HepG2 (cell line): ENCODE results near the gene ADPRHL1. TPM values are rescaled to one million over a fixed set of nuclear protein-coding genes. Genes with fewer than 3 reads are reported as not detected.

ENCODE experiments used
- ATAC-seq: fragments of 200-7000 bp; cut with Tn5 transposase; 3 replicates; pipeline ENCODE4 v1.9.1; 2020; ENCODE audit warnings: mild to moderate bottlenecking, moderate library complexity
- BruUV-seq: library from RNA; stranded (reverse); fragments of 400-500 nt; replicated peaks from 2 replicates; lab custom pipeline; 2021; lab: Mats Ljungman, UMichigan
- CTCF ChIA-PET: fragments of 300-600 bp; formaldehyde crosslinking; extraction: SDS; loops from one replicate; lab custom pipeline; 2021; ENCODE audit warnings: low total read pairs, inconsistent platforms, low intra/inter-chr PET ratio; lab: Yijun Ruan, JAX
- POLR2A ChIA-PET: fragments of 350-600 bp; sonication (Branson Sonifier 250); formaldehyde crosslinking; loops from one replicate; lab custom pipeline; 2020; ENCODE audit warnings: antibody characterized with exemption, inconsistent platforms; lab: Yijun Ruan, JAX
- DNase-seq: peaks from one replicate; pipeline ENCODE4 v3.0.0-alpha.2; 2015; ENCODE audit warnings: low spot score
- FAIRE-seq: peaks from 3 replicates; lab custom pipeline; 2011; peaks lifted over from hg19 to GRCh38; lab: Jason Lieb, UNC
- H2AFZ ChIP-seq: one replicate; pipeline ENCODE4 v1.6.1; 2011; ENCODE audit warnings: low read length, inconsistent platforms
- H3K27ac ChIP-seq: fragments of 300-600 bp; 3 replicates; pipeline ENCODE4 v1.8.0; 2011; ENCODE audit warnings: mixed run types, mild to moderate bottlenecking, mixed read lengths, low read length, inconsistent platforms; ENCODE audit not compliant: insufficient read depth; ENCODE audit errors: extremely low read length
- H3K27me3 ChIP-seq, 2 experiments: fragments of 200-600 bp in 1 of 2; 2 replicates in 1 of 2; 3 replicates in 1 of 2; pipeline versions ENCODE4 v1.6.0 to v1.8.0; 2011; ENCODE audit warnings: low read length in 2 of 2, mild to moderate bottlenecking in 2 of 2, moderate library complexity in 2 of 2, inconsistent platforms in 1 of 2; ENCODE audit not compliant: insufficient read depth in 2 of 2, control insufficient read depth in 1 of 2
- H3K36me3 ChIP-seq, 2 experiments: fragments of 200-600 bp in 1 of 2; replicated peaks in 1 of 2; 2 replicates in 1 of 2; 3 replicates in 1 of 2; pipeline versions ENCODE4 v1.5.1 to v1.8.0; 2011; ENCODE audit warnings: low read length in 2 of 2, inconsistent platforms in 1 of 2; ENCODE audit not compliant: insufficient read depth in 2 of 2, control insufficient read depth in 1 of 2
- H3K4me1 ChIP-seq: 2 replicates; pipeline ENCODE4 v1.5.1; 2012; ENCODE audit warnings: low read length, inconsistent platforms; ENCODE audit not compliant: insufficient read depth
- H3K4me2 ChIP-seq: 2 replicates; pipeline ENCODE4 v1.6.0; 2011; ENCODE audit warnings: low read depth, low read length, inconsistent platforms
- H3K4me3 ChIP-seq, 3 experiments: fragments of 200-600 bp in 1 of 3; sonication (generic), shearing (Covaris generic) in 1 of 3; replicated peaks in 1 of 3; 2 replicates each; pipeline ENCODE4 v1.5.1; 2011 to 2016; ENCODE audit warnings: low read length in 3 of 3, inconsistent platforms in 2 of 3, low read depth in 2 of 3, mild to moderate bottlenecking in 2 of 3, control low read depth in 1 of 3, mixed read lengths in 1 of 3; ENCODE audit not compliant: insufficient read depth in 1 of 3
- H3K79me2 ChIP-seq: one replicate; pipeline ENCODE4 v1.6.1; 2011; ENCODE audit warnings: low read length, inconsistent platforms; ENCODE audit not compliant: insufficient read depth
- H3K9ac ChIP-seq: 2 replicates; pipeline ENCODE4 v1.6.0; 2011; ENCODE audit warnings: mild to moderate bottlenecking, low read depth, low read length, inconsistent platforms; ENCODE audit not compliant: insufficient read depth
- H3K9me3 ChIP-seq: 2 replicates; pipeline ENCODE4 v1.5.1; 2012; ENCODE audit warnings: mild to moderate bottlenecking, low read length
- H4K20me1 ChIP-seq: 2 replicates; pipeline ENCODE4 v1.6.0; 2011; ENCODE audit warnings: inconsistent platforms, mild to moderate bottlenecking, low read length, moderate library complexity; ENCODE audit not compliant: insufficient read depth
- AHR ChIP-seq: IDR thresholded peaks from 2 replicates; pipeline ENCODE4 v1.6.1; 2018; ENCODE audit warnings: missing genetic modification reagents, missing compliant biosample characterization
- BRD4 ChIP-seq: sonication (generic); formaldehyde crosslinking; IDR thresholded peaks from 2 replicates; pipeline ENCODE4 v1.4.0; 2020; ENCODE audit warnings: missing genetic modification reagents
- HCFC1 ChIP-seq: fragments of 150-350 bp; IDR thresholded peaks from 2 replicates; pipeline ENCODE4 v1.6.1; 2014; ENCODE audit warnings: low read depth, low read length
- HDAC2 ChIP-seq: sonication (generic); formaldehyde crosslinking; IDR thresholded peaks from 2 replicates; pipeline ENCODE4 v1.4.0; 2020; ENCODE audit warnings: missing genetic modification reagents
- MIER2 ChIP-seq: IDR thresholded peaks from 2 replicates; pipeline ENCODE4 v1.6.1; 2016; ENCODE audit warnings: missing biosample characterization, missing genetic modification reagents
- NR3C1 ChIP-seq: sonication (generic); formaldehyde crosslinking; IDR thresholded peaks from 2 replicates; pipeline ENCODE4 v1.4.0; 2020; ENCODE audit warnings: missing genetic modification reagents
- RARA ChIP-seq: IDR thresholded peaks from 2 replicates; pipeline ENCODE4 v1.6.1; 2016; ENCODE audit warnings: missing genetic modification reagents, missing compliant biosample characterization
- RELA ChIP-seq: sonication (generic); formaldehyde crosslinking; IDR thresholded peaks from 2 replicates; pipeline ENCODE4 v1.4.0; 2020; ENCODE audit warnings: missing genetic modification reagents
- SOX5 ChIP-seq: IDR thresholded peaks from 2 replicates; pipeline ENCODE4 v1.6.1; 2016; ENCODE audit warnings: borderline replicate concordance
- ZNF253 ChIP-seq: sonication (generic); formaldehyde crosslinking; IDR thresholded peaks from 2 replicates; pipeline ENCODE4 v1.8.0; 2022; ENCODE audit warnings: mild to moderate bottlenecking, missing genetic modification reagents, borderline replicate concordance
- ZNF329 ChIP-seq: sonication (generic); formaldehyde crosslinking; IDR thresholded peaks from 2 replicates; pipeline ENCODE4 v1.9.0; 2021; ENCODE audit warnings: low read depth, mild to moderate bottlenecking, missing genetic modification reagents
- ZNF850 ChIP-seq: sonication (generic); formaldehyde crosslinking; conservative IDR thresholded peaks from 2 replicates; pipeline ENCODE4 v1.9.0; 2021; ENCODE audit warnings: mild to moderate bottlenecking, missing genetic modification reagents
- WGBS: methylation state at CpG from one replicate; pipeline ENCODE4 v1.1.6; 2017; ENCODE audit warnings: low lambda C conversion rate; 5-methylcytosine and 5-hydroxymethylcytosine counted together
- in situ Hi-C: cut with HindIII; loops from 2 replicates; pipeline ENCODE4 v1.10.0; 2017; ENCODE audit warnings: low pct_unique_long_range_greater_than_20kb; ENCODE audit not compliant: extremely low pct_ligation_motif_present
- intact Hi-C: fragments of 100-400 bp; cut with micrococcal nuclease; formaldehyde crosslinking; loops from one replicate; pipeline ENCODE4 v1.10.0; 2022; ENCODE audit not compliant: unreplicated experiment
- polyA plus RNA-seq, 8 experiments: library from polyadenylated mRNA; depleted of rRNA in 3 of 8; stranded (reverse) in 7 of 8; unstranded in 1 of 8; fragments of >200 nt; fragmentation: Illumina TruSeq in 4 of 8; extraction: Trizol in 4 of 8; gene quantifications; 2 replicates each; pipeline versions ENCODE4 v1.2.1 to v1.2.3, GENCODE V29; 2011 to 2016; ENCODE audit warnings: low read depth in 4 of 8, missing spikeins in 1 of 8, mixed read lengths in 1 of 8; ENCODE audit not compliant: insufficient read depth in 1 of 8
- total RNA-seq, 5 experiments: library from RNA; depleted of rRNA; stranded (reverse); fragments of >200 nt; fragmentation: Illumina TruSeq; extraction: Trizol; gene quantifications; 2 replicates each; pipeline ENCODE4 v1.2.3, GENCODE V29; 2016; ENCODE audit warnings: low read depth in 1 of 5
- TF ChIP-seq, protein P1 (sequence below): sonication (generic); formaldehyde crosslinking; conservative IDR thresholded peaks from 2 replicates; pipeline ENCODE4 v1.4.0; 2020; ENCODE audit warnings: missing genetic modification reagents
- TF ChIP-seq, protein P2 (sequence below): sonication (generic); formaldehyde crosslinking; IDR thresholded peaks from 2 replicates; pipeline ENCODE4 v1.4.0; 2020; ENCODE audit warnings: missing genetic modification reagents, borderline replicate concordance
- TF ChIP-seq, protein P3 (sequence below): sonication (generic); IDR thresholded peaks from 2 replicates; pipeline ENCODE4 v1.6.1; 2016; ENCODE audit warnings: low read depth, borderline replicate concordance
- TF ChIP-seq, protein P4 (sequence below): sonication (generic); formaldehyde crosslinking; IDR thresholded peaks from 2 replicates; pipeline ENCODE4 v1.5.0; 2020; ENCODE audit warnings: mild to moderate bottlenecking, missing genetic modification reagents

Gene ADPRHL1
- total and polyA plus RNA-seq, 2 of the 13 experiments (the other 11 are each of a cell fraction or from before 2014, with no cell fraction given) = 0.34 to 0.40 TPM

DNA sequence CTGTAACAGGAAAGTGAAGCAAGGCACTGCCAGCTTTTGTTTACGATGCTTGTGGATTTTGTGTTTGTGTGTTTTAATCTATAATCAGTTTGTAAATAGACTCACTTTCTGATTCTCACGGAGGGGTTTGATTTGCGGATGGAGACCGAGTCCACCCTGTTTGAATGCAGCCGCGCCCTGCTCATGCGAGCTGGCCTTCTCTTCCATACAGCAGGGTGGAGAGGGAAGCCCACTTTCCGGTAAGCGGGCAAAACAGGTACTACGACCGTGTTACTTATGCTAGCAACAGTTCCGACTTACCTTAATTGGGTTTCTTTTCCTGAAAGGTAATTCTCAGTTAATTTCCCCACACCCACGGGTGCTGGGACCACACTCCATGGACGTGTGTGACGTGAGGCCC lies 33.1 kb downstream of the ADPRHL1 start:
- no peak overlapping the region for H2AFZ ChIP-seq
- TF ChIP-seq MIER2 = no peak
- TF ChIP-seq RELA (CRISPR knock-in tag) = no peak
- TF ChIP-seq HDAC2 (CRISPR knock-in tag) = no peak
- no peak for TF ChIP-seq AHR (CRISPR knock-in tag)
- TF ChIP-seq HCFC1 = no peak
- no peak for TF ChIP-seq ZNF329 (CRISPR knock-in tag)
- TF ChIP-seq, protein P1, sequence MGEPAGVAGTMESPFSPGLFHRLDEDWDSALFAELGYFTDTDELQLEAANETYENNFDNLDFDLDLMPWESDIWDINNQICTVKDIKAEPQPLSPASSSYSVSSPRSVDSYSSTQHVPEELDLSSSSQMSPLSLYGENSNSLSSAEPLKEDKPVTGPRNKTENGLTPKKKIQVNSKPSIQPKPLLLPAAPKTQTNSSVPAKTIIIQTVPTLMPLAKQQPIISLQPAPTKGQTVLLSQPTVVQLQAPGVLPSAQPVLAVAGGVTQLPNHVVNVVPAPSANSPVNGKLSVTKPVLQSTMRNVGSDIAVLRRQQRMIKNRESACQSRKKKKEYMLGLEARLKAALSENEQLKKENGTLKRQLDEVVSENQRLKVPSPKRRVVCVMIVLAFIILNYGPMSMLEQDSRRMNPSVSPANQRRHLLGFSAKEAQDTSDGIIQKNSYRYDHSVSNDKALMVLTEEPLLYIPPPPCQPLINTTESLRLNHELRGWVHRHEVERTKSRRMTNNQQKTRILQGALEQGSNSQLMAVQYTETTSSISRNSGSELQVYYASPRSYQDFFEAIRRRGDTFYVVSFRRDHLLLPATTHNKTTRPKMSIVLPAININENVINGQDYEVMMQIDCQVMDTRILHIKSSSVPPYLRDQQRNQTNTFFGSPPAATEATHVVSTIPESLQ (CRISPR knock-in tag) = no peak
- TF ChIP-seq SOX5 (CRISPR knock-in tag) = no peak
- no peak for TF ChIP-seq ZNF253 (CRISPR knock-in tag)
- TF ChIP-seq, protein P2, sequence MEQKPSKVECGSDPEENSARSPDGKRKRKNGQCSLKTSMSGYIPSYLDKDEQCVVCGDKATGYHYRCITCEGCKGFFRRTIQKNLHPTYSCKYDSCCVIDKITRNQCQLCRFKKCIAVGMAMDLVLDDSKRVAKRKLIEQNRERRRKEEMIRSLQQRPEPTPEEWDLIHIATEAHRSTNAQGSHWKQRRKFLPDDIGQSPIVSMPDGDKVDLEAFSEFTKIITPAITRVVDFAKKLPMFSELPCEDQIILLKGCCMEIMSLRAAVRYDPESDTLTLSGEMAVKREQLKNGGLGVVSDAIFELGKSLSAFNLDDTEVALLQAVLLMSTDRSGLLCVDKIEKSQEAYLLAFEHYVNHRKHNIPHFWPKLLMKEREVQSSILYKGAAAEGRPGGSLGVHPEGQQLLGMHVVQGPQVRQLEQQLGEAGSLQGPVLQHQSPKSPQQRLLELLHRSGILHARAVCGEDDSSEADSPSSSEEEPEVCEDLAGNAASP (CRISPR knock-in tag) = no peak
- TF ChIP-seq, protein P3, sequence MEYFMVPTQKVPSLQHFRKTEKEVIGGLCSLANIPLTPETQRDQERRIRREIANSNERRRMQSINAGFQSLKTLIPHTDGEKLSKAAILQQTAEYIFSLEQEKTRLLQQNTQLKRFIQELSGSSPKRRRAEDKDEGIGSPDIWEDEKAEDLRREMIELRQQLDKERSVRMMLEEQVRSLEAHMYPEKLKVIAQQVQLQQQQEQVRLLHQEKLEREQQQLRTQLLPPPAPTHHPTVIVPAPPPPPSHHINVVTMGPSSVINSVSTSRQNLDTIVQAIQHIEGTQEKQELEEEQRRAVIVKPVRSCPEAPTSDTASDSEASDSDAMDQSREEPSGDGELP = no peak
- TF ChIP-seq NR3C1 (CRISPR knock-in tag) = no peak
- no peak for TF ChIP-seq ZNF850 (CRISPR knock-in tag)
- TF ChIP-seq RARA (CRISPR knock-in tag) = no peak
- TF ChIP-seq, protein P4, sequence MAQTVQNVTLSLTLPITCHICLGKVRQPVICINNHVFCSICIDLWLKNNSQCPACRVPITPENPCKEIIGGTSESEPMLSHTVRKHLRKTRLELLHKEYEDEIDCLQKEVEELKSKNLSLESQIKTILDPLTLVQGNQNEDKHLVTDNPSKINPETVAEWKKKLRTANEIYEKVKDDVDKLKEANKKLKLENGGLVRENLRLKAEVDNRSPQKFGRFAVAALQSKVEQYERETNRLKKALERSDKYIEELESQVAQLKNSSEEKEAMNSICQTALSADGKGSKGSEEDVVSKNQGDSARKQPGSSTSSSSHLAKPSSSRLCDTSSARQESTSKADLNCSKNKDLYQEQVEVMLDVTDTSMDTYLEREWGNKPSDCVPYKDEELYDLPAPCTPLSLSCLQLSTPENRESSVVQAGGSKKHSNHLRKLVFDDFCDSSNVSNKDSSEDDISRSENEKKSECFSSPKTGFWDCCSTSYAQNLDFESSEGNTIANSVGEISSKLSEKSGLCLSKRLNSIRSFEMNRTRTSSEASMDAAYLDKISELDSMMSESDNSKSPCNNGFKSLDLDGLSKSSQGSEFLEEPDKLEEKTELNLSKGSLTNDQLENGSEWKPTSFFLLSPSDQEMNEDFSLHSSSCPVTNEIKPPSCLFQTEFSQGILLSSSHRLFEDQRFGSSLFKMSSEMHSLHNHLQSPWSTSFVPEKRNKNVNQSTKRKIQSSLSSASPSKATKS (CRISPR knock-in tag) = no peak
- TF ChIP-seq BRD4 (CRISPR knock-in tag) = no peak
- intact Hi-C loops = no loop called here
- no peaks in the 10 kb centered on the region for H3K36me3 ChIP-seq
- POLR2A ChIA-PET = no interaction called here
- H3K9me3 ChIP-seq = no peaks in the 10 kb centered on the region
- FAIRE-seq (no peak), DNase-seq (no peak), ATAC-seq (no peak)
- H3K79me2 ChIP-seq = no peaks in the 10 kb centered on the region
- no peak overlapping the region for H3K4me3 ChIP-seq
- WGBS = 50% methylated on average over 15 of the region's 15 CpGs
- CTCF ChIA-PET = no interaction called here
- H3K4me1 ChIP-seq = no peaks in the 10 kb centered on the region
- no peaks in the 10 kb centered on the region for H4K20me1 ChIP-seq
- H3K9ac ChIP-seq = no peak overlapping the region
- no peak overlapping the region for H3K27ac ChIP-seq
- no peak overlapping the region for H3K4me2 ChIP-seq
- BruUV-seq = no TSS peak
- in situ Hi-C loops = no loop called here
- peaks cover 7 to 70% of the 10 kb centered on the region in 2 experiments for H3K27me3 ChIP-seq
